HL-60 (cell line): Measurements from ENCODE around the gene CYP4Z1.
A peak's percentile ranks its signal among the peaks of the same experiment; 100 is the strongest.
"Not testable (repeated sequence)": the region's sequence is repeated elsewhere in the genome, so short reads cannot be mapped to it uniquely, and the experiment has no call there.

Experiments
- DNase-seq, 2 experiments: peaks; one replicate each; pipeline ENCODE4 v3.0.0-alpha.2; 2010 to 2020; ENCODE audit warnings: low read depth in 1 of 2, low spot score in 1 of 2
- H3K27ac ChIP-seq: fragments of 250-450 bp; sonication (Bioruptor Pico); replicated peaks from 2 replicates; pipeline ENCODE4 v1.5.1; 2020; ENCODE audit warnings: mild to moderate bottlenecking, moderate library complexity
- H3K27me3 ChIP-seq: fragments of 250-450 bp; sonication (Bioruptor Pico); 2 replicates; pipeline ENCODE4 v1.5.1; 2021; ENCODE audit warnings: mild to moderate bottlenecking, moderate library complexity; ENCODE audit not compliant: insufficient read depth, poor library complexity, severe bottlenecking
- H3K4me3 ChIP-seq: replicated peaks from 2 replicates; pipeline ENCODE4 v1.5.1; 2011; ENCODE audit warnings: mild to moderate bottlenecking, control low read depth, low read length; ENCODE audit not compliant: insufficient read depth
- TF ChIP-seq, protein P1 (sequence below): IDR thresholded peaks from one replicate; pipeline ENCODE4 v1.5.1; 2011; ENCODE audit warnings: low read length, control low read depth, inconsistent platforms; ENCODE audit not compliant: insufficient read depth
- TF ChIP-seq, protein P2 (sequence below): IDR thresholded peaks from 2 replicates; pipeline ENCODE4 v1.6.1; 2012; ENCODE audit warnings: low read depth; ENCODE audit not compliant: insufficient replicate concordance

CYP4Z1 gene

DNA sequence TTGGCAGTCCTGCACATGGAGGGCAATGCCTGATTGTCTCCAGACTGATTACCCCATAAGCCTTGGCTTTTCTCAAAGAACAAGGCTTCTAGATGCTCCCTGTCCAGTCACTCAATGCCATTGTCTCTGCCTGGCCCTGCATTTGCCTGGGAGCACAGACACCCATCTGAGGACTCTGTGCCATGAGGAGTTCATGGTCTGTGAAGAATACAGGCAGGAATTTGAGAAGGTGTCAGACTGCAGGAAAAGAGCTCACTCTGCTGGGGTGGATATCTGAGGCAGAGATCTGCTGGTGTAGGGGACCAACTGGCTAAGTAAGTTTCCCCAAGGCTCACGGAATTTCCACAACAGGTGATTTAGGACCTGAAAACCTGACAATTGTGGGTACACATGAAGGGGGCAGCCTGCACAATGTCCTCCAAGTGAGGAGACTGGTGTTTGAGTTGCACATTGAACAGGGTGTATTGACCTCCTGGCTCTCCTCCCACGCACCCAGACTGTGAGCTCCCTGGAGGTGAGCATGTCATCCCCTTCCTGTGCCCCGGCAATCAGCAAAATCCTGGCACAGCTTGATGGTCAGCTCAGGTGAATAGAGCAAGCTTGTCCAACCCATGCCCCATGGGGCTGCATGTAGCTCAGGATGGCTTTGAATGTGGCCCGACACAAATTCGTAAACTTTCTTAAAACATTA lies 71.0 kb downstream of the CYP4Z1 start:
- no peak for DNase-seq
- H3K4me3 ChIP-seq: no peak overlapping the region
- TF ChIP-seq, protein P1, sequence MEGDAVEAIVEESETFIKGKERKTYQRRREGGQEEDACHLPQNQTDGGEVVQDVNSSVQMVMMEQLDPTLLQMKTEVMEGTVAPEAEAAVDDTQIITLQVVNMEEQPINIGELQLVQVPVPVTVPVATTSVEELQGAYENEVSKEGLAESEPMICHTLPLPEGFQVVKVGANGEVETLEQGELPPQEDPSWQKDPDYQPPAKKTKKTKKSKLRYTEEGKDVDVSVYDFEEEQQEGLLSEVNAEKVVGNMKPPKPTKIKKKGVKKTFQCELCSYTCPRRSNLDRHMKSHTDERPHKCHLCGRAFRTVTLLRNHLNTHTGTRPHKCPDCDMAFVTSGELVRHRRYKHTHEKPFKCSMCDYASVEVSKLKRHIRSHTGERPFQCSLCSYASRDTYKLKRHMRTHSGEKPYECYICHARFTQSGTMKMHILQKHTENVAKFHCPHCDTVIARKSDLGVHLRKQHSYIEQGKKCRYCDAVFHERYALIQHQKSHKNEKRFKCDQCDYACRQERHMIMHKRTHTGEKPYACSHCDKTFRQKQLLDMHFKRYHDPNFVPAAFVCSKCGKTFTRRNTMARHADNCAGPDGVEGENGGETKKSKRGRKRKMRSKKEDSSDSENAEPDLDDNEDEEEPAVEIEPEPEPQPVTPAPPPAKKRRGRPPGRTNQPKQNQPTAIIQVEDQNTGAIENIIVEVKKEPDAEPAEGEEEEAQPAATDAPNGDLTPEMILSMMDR: no peak
- TF ChIP-seq, protein P2, sequence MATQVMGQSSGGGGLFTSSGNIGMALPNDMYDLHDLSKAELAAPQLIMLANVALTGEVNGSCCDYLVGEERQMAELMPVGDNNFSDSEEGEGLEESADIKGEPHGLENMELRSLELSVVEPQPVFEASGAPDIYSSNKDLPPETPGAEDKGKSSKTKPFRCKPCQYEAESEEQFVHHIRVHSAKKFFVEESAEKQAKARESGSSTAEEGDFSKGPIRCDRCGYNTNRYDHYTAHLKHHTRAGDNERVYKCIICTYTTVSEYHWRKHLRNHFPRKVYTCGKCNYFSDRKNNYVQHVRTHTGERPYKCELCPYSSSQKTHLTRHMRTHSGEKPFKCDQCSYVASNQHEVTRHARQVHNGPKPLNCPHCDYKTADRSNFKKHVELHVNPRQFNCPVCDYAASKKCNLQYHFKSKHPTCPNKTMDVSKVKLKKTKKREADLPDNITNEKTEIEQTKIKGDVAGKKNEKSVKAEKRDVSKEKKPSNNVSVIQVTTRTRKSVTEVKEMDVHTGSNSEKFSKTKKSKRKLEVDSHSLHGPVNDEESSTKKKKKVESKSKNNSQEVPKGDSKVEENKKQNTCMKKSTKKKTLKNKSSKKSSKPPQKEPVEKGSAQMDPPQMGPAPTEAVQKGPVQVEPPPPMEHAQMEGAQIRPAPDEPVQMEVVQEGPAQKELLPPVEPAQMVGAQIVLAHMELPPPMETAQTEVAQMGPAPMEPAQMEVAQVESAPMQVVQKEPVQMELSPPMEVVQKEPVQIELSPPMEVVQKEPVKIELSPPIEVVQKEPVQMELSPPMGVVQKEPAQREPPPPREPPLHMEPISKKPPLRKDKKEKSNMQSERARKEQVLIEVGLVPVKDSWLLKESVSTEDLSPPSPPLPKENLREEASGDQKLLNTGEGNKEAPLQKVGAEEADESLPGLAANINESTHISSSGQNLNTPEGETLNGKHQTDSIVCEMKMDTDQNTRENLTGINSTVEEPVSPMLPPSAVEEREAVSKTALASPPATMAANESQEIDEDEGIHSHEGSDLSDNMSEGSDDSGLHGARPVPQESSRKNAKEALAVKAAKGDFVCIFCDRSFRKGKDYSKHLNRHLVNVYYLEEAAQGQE: no peak
- no peaks in the 10 kb centered on the region for H3K27me3 ChIP-seq
- no peak overlapping the region for H3K27ac ChIP-seq

DNA sequence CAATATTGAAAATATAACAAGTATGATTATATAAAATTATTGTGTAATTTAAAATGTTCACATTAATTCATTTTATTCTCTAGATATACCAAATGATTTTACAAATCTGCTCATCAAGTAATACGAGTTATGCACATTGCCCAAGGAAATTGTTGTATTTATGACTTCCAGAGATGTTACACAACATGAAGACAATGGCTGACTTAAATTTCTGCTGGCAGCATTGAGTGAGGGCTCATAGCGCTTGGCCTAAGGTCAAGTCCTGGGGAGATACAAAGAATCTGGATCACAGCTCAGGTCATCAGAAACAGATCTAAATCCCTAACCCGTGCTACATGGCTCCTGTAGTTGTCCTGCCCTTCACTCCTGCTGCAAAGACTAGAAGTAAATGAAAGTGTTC lies 73.3 kb downstream of the CYP4Z1 start:
- not testable (repeated sequence) for H3K4me3 ChIP-seq, H3K27me3 ChIP-seq, H3K27ac ChIP-seq, DNase-seq

DNA sequence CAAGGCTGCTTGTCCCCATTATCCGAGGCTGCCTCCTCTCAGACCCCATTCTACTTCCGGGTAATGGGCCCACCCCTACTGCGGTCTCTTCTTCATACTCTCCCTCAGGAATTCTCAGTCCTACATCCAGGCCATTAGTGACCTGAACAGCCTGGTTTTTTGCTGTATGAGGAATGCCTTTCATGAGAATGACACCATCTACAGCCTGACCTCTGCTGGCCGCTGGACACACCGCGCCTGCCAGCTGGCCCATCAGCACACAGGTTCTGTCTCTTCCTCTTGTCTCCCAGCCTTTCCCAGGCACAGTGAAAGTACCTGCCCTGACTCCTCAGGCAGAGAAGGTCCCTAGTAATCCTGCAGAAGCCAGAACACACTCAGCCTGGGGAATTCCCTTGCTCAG lies 76.6 kb downstream of the CYP4Z1 start:
- DNase-seq, H3K4me3 ChIP-seq, H3K27me3 ChIP-seq, H3K27ac ChIP-seq: not testable (repeated sequence)
- TF ChIP-seq, protein P1: peak; percentile 17

DNA sequence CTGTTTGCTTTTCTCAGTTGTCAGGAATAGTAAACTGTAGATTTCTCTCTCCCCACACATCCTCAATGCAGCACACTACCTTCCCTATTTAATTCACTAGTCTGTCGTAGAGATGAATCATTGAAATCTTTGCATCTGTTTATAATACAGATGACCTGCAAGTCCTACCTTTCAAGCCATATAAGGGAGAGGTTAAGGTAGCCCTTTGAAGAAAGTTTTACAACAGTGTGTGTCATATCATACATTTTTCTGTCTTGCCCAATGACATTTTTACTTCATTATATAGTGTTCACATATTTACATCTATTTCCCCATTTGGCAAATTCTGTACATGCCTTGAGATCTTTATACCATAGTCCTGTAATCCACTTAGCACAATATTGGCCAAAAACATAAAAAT lies 79.5 kb downstream of the CYP4Z1 start:
- H3K27me3 ChIP-seq, DNase-seq, H3K27ac ChIP-seq, H3K4me3 ChIP-seq: not testable (repeated sequence)

DNA sequence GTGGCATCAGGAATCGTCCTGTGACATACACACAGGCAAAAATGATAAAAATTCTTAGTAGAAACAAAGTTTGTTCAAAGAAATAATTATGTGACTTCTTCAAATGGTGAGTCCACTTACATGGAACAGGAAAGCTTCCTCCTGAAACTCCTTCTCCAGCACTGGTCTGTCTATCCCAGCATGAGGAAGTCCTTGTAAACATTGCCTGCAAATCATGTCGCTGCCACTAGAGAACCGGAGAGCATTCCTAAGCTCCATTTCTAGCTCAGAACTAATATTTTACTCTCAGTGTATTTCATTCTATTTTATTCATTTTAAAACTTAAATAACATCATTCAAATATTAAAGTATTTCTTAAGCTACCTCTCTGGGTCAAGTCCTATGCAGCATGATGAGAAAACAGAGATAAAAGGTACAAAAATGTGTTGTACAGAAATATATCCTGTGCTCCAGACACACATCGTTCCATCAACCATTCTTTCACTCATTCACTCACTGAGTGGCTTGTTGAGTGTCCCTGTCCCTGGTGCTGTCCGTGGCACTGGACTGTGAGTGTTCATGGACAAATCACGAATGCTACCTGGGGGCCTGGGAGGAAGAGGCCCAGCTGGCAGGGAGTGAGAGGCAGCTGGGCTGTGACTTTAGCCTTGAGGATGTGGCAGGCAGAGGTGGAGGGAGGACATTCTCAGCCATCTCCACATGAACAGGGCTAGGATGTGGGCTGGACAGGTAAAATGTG lies 80.2 kb downstream of the CYP4Z1 start:
- Histone ChIP-seq H3K27me3 (no peaks in the 10 kb centered on the region), H3K4me3 (no peak overlapping the region), H3K27ac (no peak overlapping the region)
- DNase-seq: no peak
- TF ChIP-seq, protein P2: peak; percentile 16
- TF ChIP-seq, protein P1: no peak

DNA sequence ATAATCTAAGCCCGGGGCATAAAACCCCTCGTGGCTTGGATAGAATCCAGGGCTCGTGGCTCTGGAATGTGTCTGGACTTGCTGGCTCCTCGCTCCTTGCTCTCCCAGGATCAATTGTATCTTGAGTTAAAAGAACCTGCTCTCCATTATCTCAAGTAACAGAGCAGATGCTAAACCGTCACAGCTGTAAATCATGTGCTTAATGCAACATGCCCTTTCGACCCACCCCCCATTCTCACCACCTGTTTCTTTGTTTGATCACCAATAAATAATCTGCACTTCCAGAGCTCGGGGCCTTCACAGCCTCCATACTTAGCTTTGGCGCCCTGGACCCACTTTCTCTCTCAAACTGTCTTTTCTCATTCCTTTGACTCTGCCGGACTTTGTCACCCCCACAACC lies 82.1 kb downstream of the CYP4Z1 start:
- H3K4me3 ChIP-seq, H3K27ac ChIP-seq, DNase-seq, H3K27me3 ChIP-seq: not testable (repeated sequence)

DNA sequence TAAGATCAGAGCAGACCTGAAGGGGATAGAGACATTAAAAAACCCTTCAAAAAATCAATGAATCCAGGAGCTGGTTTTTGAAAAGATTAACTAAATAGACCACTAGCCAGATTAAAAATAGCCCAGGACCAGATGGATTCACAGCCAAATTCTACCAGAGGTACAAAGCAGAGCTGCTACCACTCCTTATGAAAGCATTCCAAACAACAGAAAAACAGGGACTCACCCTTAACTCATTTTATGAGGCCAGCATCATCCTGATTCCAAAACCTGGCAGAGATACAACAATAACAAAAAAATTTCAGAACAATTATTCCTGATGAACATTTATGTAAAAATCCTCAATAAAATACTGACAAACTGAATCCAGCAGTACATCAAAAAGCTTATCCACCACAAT lies 89.4 kb downstream of the CYP4Z1 start:
- H3K4me3 ChIP-seq, H3K27ac ChIP-seq, H3K27me3 ChIP-seq, DNase-seq: not testable (repeated sequence)

DNA sequence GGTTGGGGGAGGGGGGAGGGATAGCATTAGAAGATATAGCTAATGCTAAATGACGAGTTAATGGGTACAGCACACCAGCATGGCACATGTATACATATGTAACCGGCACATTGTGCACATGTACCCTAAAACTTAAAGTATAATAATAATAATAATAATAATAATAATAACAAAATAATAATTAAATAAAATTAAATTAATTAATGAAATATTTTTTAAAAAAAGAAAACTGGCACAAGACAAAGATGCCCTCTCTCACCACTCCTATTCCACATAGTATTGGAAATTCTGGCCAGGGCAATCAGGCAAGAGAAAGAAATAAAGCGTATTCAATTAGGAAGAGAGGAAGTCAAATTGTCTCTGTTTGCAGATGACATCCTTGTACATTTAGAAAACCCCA lies 90.9 kb downstream of the CYP4Z1 start:
- not testable (repeated sequence) for H3K4me3 ChIP-seq, H3K27me3 ChIP-seq, DNase-seq, H3K27ac ChIP-seq
